Body of pancreas (tissue), 4 donors: Measurements from ENCODE around the gene MTX3. TPM values are rescaled to one million over a fixed set of nuclear protein-coding genes. Genes with fewer than 3 reads are reported as not detected.

Experiments used
- ATAC-seq: fragments of 150-250 bp; one replicate; pipeline ENCODE4 v1.9.1; 2016
- DNase-seq, 4 donors: peaks; one replicate each; pipeline ENCODE4 v3.0.0-alpha.2; 2019
- H3K27ac ChIP-seq, 4 donors: fragments of 200-600 bp; sonication (generic); 1 replicate in 3 of 4; 2 replicates in 1 of 4; pipeline versions ENCODE4 v1.5.1 to v1.6.1; 2016 to 2019; ENCODE audit warnings: mild to moderate bottlenecking in 1 of 4, mixed read lengths in 1 of 4, moderate library complexity in 1 of 4
- H3K27me3 ChIP-seq, 2 donors: fragments of 200-600 bp; sonication (generic); one replicate each; pipeline ENCODE4 v1.6.0; 2016; ENCODE audit warnings: mild to moderate bottlenecking in 1 of 2
- H3K36me3 ChIP-seq, 2 donors: fragments of 200-600 bp; sonication (generic); replicated peaks in 1 of 2; 2 replicates each; pipeline ENCODE4 v1.5.1; 2016; ENCODE audit warnings: low read depth in 2 of 2; ENCODE audit not compliant: insufficient read depth in 1 of 2
- H3K4me1 ChIP-seq: fragments of 200-600 bp; sonication (generic); one replicate; pipeline ENCODE4 v1.6.0; 2016
- H3K4me3 ChIP-seq, 2 donors: fragments of 200-600 bp; sonication (generic); 1 replicate in 1 of 2; 2 replicates in 1 of 2; pipeline ENCODE4 v1.5.1; 2016 to 2019
- H3K9me3 ChIP-seq, 3 donors: fragments of 200-600 bp; sonication (generic); 1 replicate in 2 of 3; 2 replicates in 1 of 3; pipeline ENCODE4 v1.5.1; 2016
- CTCF ChIP-seq, 7 experiments: fragments of 450-650 bp in 4 of 7; fragments of 200-600 bp in 3 of 7; sonication (generic) in 3 of 7; IDR thresholded peaks; one replicate each; pipeline ENCODE4 v1.5.1; 2016 to 2019; ENCODE audit warnings: antibody characterized with exemption in 7 of 7
- POLR2A ChIP-seq, 3 donors: fragments of 450-650 bp; IDR thresholded peaks; one replicate each; pipeline ENCODE4 v1.6.1; 2016; ENCODE audit warnings: antibody characterized with exemption in 3 of 3, mild to moderate bottlenecking in 2 of 3
- WGBS, 2 donors: methylation state at CpG; one replicate each; pipeline ENCODE4 v1.1.5; 2017; 5-methylcytosine and 5-hydroxymethylcytosine counted together
- intact Hi-C: fragments of 100-400 bp; cut with DNase I; formaldehyde crosslinking; loops from one replicate; pipeline ENCODE4 v1.15.1; 2023
- total RNA-seq, 2 donors: library from RNA; depleted of rRNA; stranded (reverse); fragments of >200 nt; gene quantifications; one replicate each; pipeline ENCODE4 v1.1.0, GENCODE V29; 2016

MTX3 gene
- total RNA-seq, 2 donors from 2014 or later, result 5.6 to 9.1 TPM

DNA sequence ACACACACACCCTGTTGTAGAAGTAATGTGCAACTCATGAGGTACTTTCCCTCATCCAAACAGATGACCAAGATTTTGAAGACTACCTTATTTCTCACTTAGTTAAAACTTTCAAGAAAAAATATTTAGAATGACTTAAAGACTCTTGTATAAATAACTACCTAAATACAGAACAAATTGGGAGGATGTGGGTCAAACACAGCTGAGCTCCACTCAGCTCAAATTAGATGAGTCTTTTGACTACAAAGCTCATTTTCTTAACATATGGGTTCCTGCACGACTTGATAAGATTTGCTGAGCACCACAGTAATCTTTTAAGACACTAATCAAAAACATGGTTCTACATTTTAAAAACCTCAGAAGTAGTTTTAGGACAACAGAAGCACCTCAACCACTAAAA is 8.9 kb downstream of the MTX3 start:
- H3K4me3 ChIP-seq, result no peak overlapping the region

DNA sequence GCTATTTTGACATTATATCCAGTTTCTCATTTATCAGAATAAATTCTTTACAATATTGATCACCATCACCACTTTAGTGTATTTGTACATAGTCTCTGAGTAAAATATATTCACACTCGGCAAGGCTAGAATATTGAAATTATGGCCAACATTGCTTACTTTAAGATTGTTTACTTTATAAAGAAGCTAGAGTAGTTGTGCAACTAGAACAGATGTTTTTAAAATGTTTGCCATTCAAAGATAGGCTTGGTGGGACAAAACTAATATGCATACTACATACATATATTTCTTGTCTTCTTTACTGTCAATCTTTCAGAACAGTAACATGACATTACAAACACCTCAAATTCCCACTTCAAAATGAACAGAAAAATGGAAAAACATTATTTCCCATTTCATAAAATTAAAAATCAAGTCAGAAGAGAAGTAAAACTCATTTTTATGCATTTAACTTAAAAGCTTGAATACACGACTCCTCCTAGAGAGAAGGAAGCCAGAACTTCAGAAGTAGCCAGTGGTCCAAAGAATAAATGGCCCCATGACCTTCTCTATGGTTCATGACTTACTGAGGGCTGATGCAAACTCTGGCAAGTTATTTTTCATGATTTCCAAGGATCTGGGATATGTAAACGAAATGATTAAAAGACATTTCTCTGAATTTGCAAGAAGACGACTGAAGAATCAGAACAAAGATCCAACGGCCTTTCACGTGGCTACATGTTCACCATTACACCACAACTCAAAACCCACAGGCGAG is 14.1 kb downstream of the MTX3 start:
- ATAC-seq, result no peak
- H3K9me3 ChIP-seq, result no peaks in the 10 kb centered on the region
- H3K27me3 ChIP-seq, result no peaks in the 10 kb centered on the region
- DNase-seq, result no peak
- TF ChIP-seq POLR2A (IDR thresholded peaks at IDR 0.05) (no peak), CTCF (IDR thresholded peaks at IDR 0.05) (no peak)
- WGBS, 2 donors, result 93 to 94% methylated on average over 7 of the region's 7 CpGs
- H3K36me3 ChIP-seq, result peaks cover 0 to 6% of the 10 kb centered on the region in 2 donors
- no peaks in the 10 kb centered on the region for H3K4me1 ChIP-seq
- no peak overlapping the region for H3K27ac ChIP-seq
- no peak overlapping the region for H3K4me3 ChIP-seq
- intact Hi-C loops, result no loop called here

More for the DNA sequence above, 8.9 kb downstream of the MTX3 start:
- WGBS, 2 donors, result 64 to 75% methylated on average over 1 of the region's 1 CpG
- Histone ChIP-seq H3K4me1 (no peaks in the 10 kb centered on the region), H3K27ac (no peak overlapping the region), H3K9me3 (no peaks in the 10 kb centered on the region), H3K27me3 (no peaks in the 10 kb centered on the region), H3K36me3 (peaks cover 0 to 11% of the 10 kb centered on the region in 2 donors)
- ATAC-seq (no peak), DNase-seq (no peak)
- intact Hi-C loops, result no loop called here
- TF ChIP-seq CTCF (IDR thresholded peaks at IDR 0.05), result no peak
- TF ChIP-seq POLR2A (IDR thresholded peaks at IDR 0.05), result no peak

- 93% methylated on average over 5 of the region's 5 CpGs for WGBS, 2 donors
- no peak overlapping the region for H3K4me3 ChIP-seq
- H3K9me3 ChIP-seq, result no peaks in the 10 kb centered on the region
- DNase-seq (no peak), ATAC-seq (no peak)
- no peaks in the 10 kb centered on the region for H3K4me1 ChIP-seq
- H3K27me3 ChIP-seq, result no peaks in the 10 kb centered on the region
- TF ChIP-seq POLR2A (IDR thresholded peaks at IDR 0.05), result no peak
- TF ChIP-seq CTCF (IDR thresholded peaks at IDR 0.05), result no peak
- H3K27ac ChIP-seq, result no peak overlapping the region
- intact Hi-C loops, result no loop called here
- peaks cover 0 to 2% of the 10 kb centered on the region in 2 donors for H3K36me3 ChIP-seq
Observed at GRCh38 chr5:79975422-79975821, 15.6 kb downstream of the MTX3 start.

GRCh38 chr5:79974886-79975285 is 16.2 kb downstream of the MTX3 start:
- WGBS, 2 donors, result 83 to 94% methylated on average over 2 of the region's 2 CpGs
- no peak for ATAC-seq

More at GRCh38 chr5:79974886-79975285, 16.2 kb downstream of the MTX3 start:
- DNase-seq, result no peak
- intact Hi-C loops, result no loop called here
- no peaks in the 10 kb centered on the region for H3K4me1 ChIP-seq
- H3K9me3 ChIP-seq, result no peaks in the 10 kb centered on the region
- TF ChIP-seq POLR2A (IDR thresholded peaks at IDR 0.05), result no peak
- no peak for TF ChIP-seq CTCF (IDR thresholded peaks at IDR 0.05)
- H3K27me3 ChIP-seq, result no peaks in the 10 kb centered on the region
- no peak overlapping the region for H3K27ac ChIP-seq
- H3K36me3 ChIP-seq, result peaks cover 0 to 2% of the 10 kb centered on the region in 2 donors
- no peak overlapping the region for H3K4me3 ChIP-seq
